HG03039 (cell line): Measurements from ENCODE around the gene MUS81.
"Not testable (repeated sequence)": the region's sequence is repeated elsewhere in the genome, so short reads cannot be mapped to it uniquely, and the experiment has no call there.

Source experiments
- ATAC-seq: cut with Tn5 transposase; IDR thresholded peaks from one replicate; pipeline ENCODE4 v1.9.1; 2021; ENCODE audit warnings: mild to moderate bottlenecking, moderate library complexity; ENCODE audit not compliant: unreplicated experiment

The MUS81 gene

GRCh38 chr11:65891219-65892136 is 31.2 kb downstream of the MUS81 start:
- no peak for ATAC-seq

GRCh38 chr11:65892137-65892540 is 31.9 kb downstream of the MUS81 start:
- ATAC-seq: not testable (repeated sequence)

GRCh38 chr11:65892661-65893317 is 32.6 kb downstream of the MUS81 start:
- no peak for ATAC-seq

- ATAC-seq: no peak
Observed at GRCh38 chr11:65894034-65894591, 33.9 kb downstream of the MUS81 start.

- no peak for ATAC-seq
Observed at GRCh38 chr11:65895482-65895981, 35.3 kb downstream of the MUS81 start.

- ATAC-seq: no peak
Observed at GRCh38 chr11:65896034-65896999, 36.1 kb downstream of the MUS81 start.

GRCh38 chr11:65897020-65897471 is 36.8 kb downstream of the MUS81 start:
- no peak for ATAC-seq

GRCh38 chr11:65898656-65899355 is 38.6 kb downstream of the MUS81 start:
- ATAC-seq: no peak

- no peak for ATAC-seq
Observed at GRCh38 chr11:65899356-65900124, 39.3 kb downstream of the MUS81 start.

GRCh38 chr11:65900125-65900898 is 40.1 kb downstream of the MUS81 start, which contains the start of gene FOSL1:
Gene FOSL1, minus strand, starts transcription at chr11:65900388. Its CDS starts 49 bp downstream, at chr11:65900339.
- peak; percentile 58 for ATAC-seq

GRCh38 chr11:65900899-65901180 is 40.6 kb downstream of the MUS81 start:
- ATAC-seq: no peak

GRCh38 chr11:65903068-65903481 is 42.8 kb downstream of the MUS81 start:
- ATAC-seq: no peak

GRCh38 chr11:65903715-65904114 is 43.5 kb downstream of the MUS81 start:
- ATAC-seq: no peak

GRCh38 chr11:65906602-65907001 is 46.4 kb downstream of the MUS81 start:
- ATAC-seq: no peak

- ATAC-seq: no peak
Observed at GRCh38 chr11:65907878-65908277, 47.6 kb downstream of the MUS81 start.

- ATAC-seq: no peak
Observed at GRCh38 chr11:65911682-65912568, 51.7 kb downstream of the MUS81 start.

GRCh38 chr11:65912845-65913244 is 52.6 kb downstream of the MUS81 start:
- ATAC-seq: no peak
